ENCODE data around the gene TIGAR.

GRCh38 chr12:4275016-4275869 lies 45.8 kb upstream of the TIGAR start:
- no peak for TF ChIP-seq EZH2phosphoT487 (IDR thresholded peaks at IDR 0.05; ENCODE audit: low read depth)
- no peak for TF ChIP-seq CTCF (IDR thresholded peaks at IDR 0.05; ENCODE audit: low read depth, low read length)

All from OCI-LY3 (cell line).